NCI-H345 treated with DMSO at 0.1 percent for 48 hours (cell line): ENCODE measurements around the gene PTX4.

Source experiments
- DNase-seq: peaks from one replicate; lab custom pipeline; 2025; ENCODE audit not compliant: unreplicated experiment; lab: John Stamatoyannopoulos, UW

Gene PTX4

GRCh38 chr16:1525871-1526607 lies 37.3 kb upstream of the PTX4 start:
- no peak for DNase-seq

GRCh38 chr16:1524366-1524765 lies 35.6 kb upstream of the PTX4 start:
- no peak for DNase-seq

GRCh38 chr16:1523581-1524245 lies 35.0 kb upstream of the PTX4 start:
- no peak for DNase-seq

- DNase-seq = no peak
Measured at GRCh38 chr16:1520461-1520860, 31.7 kb upstream of the PTX4 start.

GRCh38 chr16:1519831-1520230 lies 31.1 kb upstream of the PTX4 start:
- DNase-seq = no peak

GRCh38 chr16:1518626-1519135 lies 29.9 kb upstream of the PTX4 start:
- no peak for DNase-seq

- DNase-seq = no peak
Measured at GRCh38 chr16:1514507-1514906, 25.8 kb upstream of the PTX4 start.

- no peak for DNase-seq
Measured at GRCh38 chr16:1512774-1513173, 24.0 kb upstream of the PTX4 start.

GRCh38 chr16:1511662-1512569 lies 23.2 kb upstream of the PTX4 start:
- no peak for DNase-seq

- DNase-seq = no peak
Measured at GRCh38 chr16:1510941-1511351, 22.2 kb upstream of the PTX4 start.

- no peak for DNase-seq
Measured at GRCh38 chr16:1510272-1510671, 21.5 kb upstream of the PTX4 start.

GRCh38 chr16:1509307-1510221 lies 20.8 kb upstream of the PTX4 start:
- no peak for DNase-seq

GRCh38 chr16:1508494-1509187 lies 19.9 kb upstream of the PTX4 start:
- no peak for DNase-seq

- DNase-seq = no peak
Measured at GRCh38 chr16:1506494-1507213, 17.9 kb upstream of the PTX4 start.

GRCh38 chr16:1505912-1506311 lies 17.2 kb upstream of the PTX4 start:
- no peak for DNase-seq

GRCh38 chr16:1505073-1505844 lies 16.5 kb upstream of the PTX4 start:
- no peak for DNase-seq

GRCh38 chr16:1503110-1503955 lies 14.6 kb upstream of the PTX4 start:
- no peak for DNase-seq
